Stomach (tissue), 9 donors: ENCODE data around the gene DNAJB8. TPM values are rescaled to one million over a fixed set of nuclear protein-coding genes. Genes with fewer than 3 reads are reported as not detected.

Experiments
- DNase-seq, 2 donors: peaks; one replicate each; pipeline versions ENCODE4 v3.0.0 to v3.0.0-alpha.2; 2013 to 2019
- H3K27ac ChIP-seq, 5 donors: fragments of 200-600 bp in 4 of 5; sonication (generic) in 4 of 5; one replicate each; pipeline ENCODE4 v1.5.1; 2013 to 2019; ENCODE audit warnings: mild to moderate bottlenecking in 1 of 5, moderate library complexity in 1 of 5
- H3K27me3 ChIP-seq, 3 donors: fragments of 200-600 bp; sonication (generic); one replicate each; pipeline ENCODE4 v1.5.1; 2017 to 2019; ENCODE audit warnings: mixed run types in 1 of 3
- H3K36me3 ChIP-seq, 4 donors: fragments of 200-600 bp; sonication (generic); 1 replicate in 3 of 4; 2 replicates in 1 of 4; pipeline ENCODE4 v1.5.1; 2016 to 2019
- H3K4me1 ChIP-seq, 4 donors: fragments of 200-600 bp; sonication (generic); one replicate each; pipeline ENCODE4 v1.5.1; 2016 to 2019
- H3K4me3 ChIP-seq, 4 donors: fragments of 200-600 bp; sonication (generic) in 3 of 4; one replicate each; pipeline ENCODE4 v1.5.1; 2016 to 2019; ENCODE audit warnings: mild to moderate bottlenecking in 1 of 4
- H3K9me3 ChIP-seq, 4 donors: fragments of 200-600 bp; sonication (generic); one replicate each; pipeline ENCODE4 v1.5.1; 2016 to 2019
- CTCF ChIP-seq, 7 experiments: fragments of 450-650 bp in 4 of 7; fragments of 200-600 bp in 3 of 7; sonication (generic) in 3 of 7; IDR thresholded peaks; one replicate each; pipeline ENCODE4 v1.5.1; 2016 to 2019; ENCODE audit warnings: antibody characterized with exemption in 7 of 7, control low read depth in 2 of 7, mild to moderate bottlenecking in 1 of 7
- EP300 ChIP-seq: sonication (generic); formaldehyde crosslinking; IDR thresholded peaks from one replicate; pipeline ENCODE4 v1.6.1; 2017; ENCODE audit warnings: antibody characterized with exemption
- POLR2A ChIP-seq, 4 donors: fragments of 450-650 bp; IDR thresholded peaks; one replicate each; pipeline ENCODE4 v1.6.1; 2016; ENCODE audit warnings: antibody characterized with exemption in 4 of 4, control low read depth in 2 of 4, mild to moderate bottlenecking in 1 of 4, moderate library complexity in 1 of 4
- POLR2AphosphoS5 ChIP-seq, 3 donors: sonication (generic); formaldehyde crosslinking; IDR thresholded peaks; one replicate each; pipeline ENCODE4 v1.6.1; 2016; ENCODE audit warnings: antibody characterized with exemption in 3 of 3
- WGBS, 5 donors: extraction: QIAGEN DNeasy Blood & Tissue Kit in 3 of 5; methylation state at CpG; one replicate each; pipeline versions ENCODE4 v1.1.5 to v1.1.7; 2013 to 2018; 5-methylcytosine and 5-hydroxymethylcytosine counted together
- intact Hi-C: fragments of 100-400 bp; cut with DNase I; formaldehyde crosslinking; loops from one replicate; pipeline ENCODE4 v1.15.1; 2023; ENCODE audit warnings: low total_unique reads
- polyA plus RNA-seq, 3 donors: library from polyadenylated mRNA; stranded (reverse); fragments of 200-250 nt; gene quantifications; one replicate each; pipeline ENCODE4 v1.2.3, GENCODE V29; 2013
- total RNA-seq, 5 donors: library from RNA; depleted of rRNA; stranded (reverse); fragments of >200 nt; gene quantifications; one replicate each; pipeline versions ENCODE4 v1.1.0 to v1.2.3, GENCODE V29; 2014 to 2016
- donor health status: healthy with polysubstance abuse.
- donor health status: Bipolar disorder and iron deficiency.
- donor health status: healthy.

The DNAJB8 gene
- total and polyA plus RNA-seq, 8 donors: not detected

- no peak for TF ChIP-seq CTCF (IDR thresholded peaks at IDR 0.05)
- 50 to 79% (median 58%) methylated on average over 2 of the region's 2 CpGs for WGBS, 5 donors
- Histone ChIP-seq H3K36me3 (no peaks in the 10 kb centered on the region), H3K9me3 (no peaks in the 10 kb centered on the region), H3K4me1 (peaks cover 13 to 25% (median 21%) of the 10 kb centered on the region in 4 donors), H3K4me3 (no peak overlapping the region), H3K27me3 (peaks cover 7 to 83% (median 32%) of the 10 kb centered on the region in 3 donors), H3K27ac (no peak overlapping the region)
- intact Hi-C loops: loop anchor here (10.0 kb wide), 1 partner anchor 151 kb away; no protein-coding TSS in a partner anchor
- no peak for DNase-seq
Observed at GRCh38 chr3:128433837-128434165, 32.9 kb downstream of the DNAJB8 start.

DNA sequence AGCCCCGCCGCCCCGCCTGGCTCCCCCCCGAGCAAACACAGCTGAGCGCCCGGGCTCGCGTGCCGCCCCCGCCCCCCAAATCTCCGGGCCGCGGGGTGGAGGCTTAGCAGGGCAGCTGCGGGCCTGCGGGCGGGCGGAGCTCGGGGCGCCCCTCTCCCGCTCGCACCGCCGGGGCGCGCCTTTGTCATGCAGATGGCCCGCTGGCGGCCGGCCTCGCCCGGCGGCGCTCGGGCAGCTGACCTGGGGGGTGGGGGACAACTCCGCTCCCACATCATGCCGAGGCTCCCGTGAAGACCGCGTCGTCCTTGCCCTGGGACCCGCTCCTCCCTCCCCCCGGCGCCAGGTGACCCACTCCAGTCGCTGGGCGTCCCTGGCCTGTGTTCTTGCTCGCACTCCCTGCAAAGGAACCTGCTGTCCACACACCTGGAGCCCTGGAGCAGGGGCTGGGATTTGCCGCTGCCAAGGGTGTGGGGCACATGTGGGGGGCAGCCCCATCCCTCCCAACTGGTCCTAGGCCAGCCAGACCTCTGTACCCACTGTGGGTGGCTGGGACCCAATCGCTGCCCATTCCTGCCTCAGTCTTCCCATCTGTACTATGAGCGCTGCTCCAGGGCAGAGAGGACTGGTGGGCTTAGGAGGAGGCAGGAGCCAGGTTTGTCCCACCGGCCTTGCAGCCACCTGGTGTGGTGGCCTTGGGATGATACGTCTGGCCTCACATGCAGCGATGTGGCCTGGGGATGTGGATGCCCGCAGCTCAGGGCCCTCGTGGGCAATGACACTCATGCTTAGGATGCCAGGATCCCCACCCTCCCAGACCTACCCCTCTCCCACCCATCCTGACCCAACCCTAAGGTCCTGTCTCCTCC lies 33.5 kb downstream of the DNAJB8 start:
- Histone ChIP-seq H3K4me3 (peak overlapping the region; percentile 38 to 51 (median 44)), H3K9me3 (no peaks in the 10 kb centered on the region), H3K27me3 (peaks cover 7 to 83% (median 36%) of the 10 kb centered on the region in 3 donors), H3K4me1 (peaks cover 13 to 25% (median 21%) of the 10 kb centered on the region in 4 donors), H3K27ac (no peak overlapping the region), H3K36me3 (no peaks in the 10 kb centered on the region)
- intact Hi-C loops: loop anchor here (10.0 kb wide), 1 partner anchor 152 kb away; no protein-coding TSS in a partner anchor
- DNase-seq: peak in 1 of 2 donors; percentile 69
- no peak for TF ChIP-seq EP300
- no peak for TF ChIP-seq CTCF (IDR thresholded peaks at IDR 0.05)
- TF ChIP-seq POLR2A (IDR thresholded peaks at IDR 0.05): no peak
- TF ChIP-seq POLR2AphosphoS5 (IDR thresholded peaks at IDR 0.05): no peak
- WGBS, 5 donors: 13 to 85% (median 27%) methylated on average over 6 to 53 of the region's 53 CpGs

DNA sequence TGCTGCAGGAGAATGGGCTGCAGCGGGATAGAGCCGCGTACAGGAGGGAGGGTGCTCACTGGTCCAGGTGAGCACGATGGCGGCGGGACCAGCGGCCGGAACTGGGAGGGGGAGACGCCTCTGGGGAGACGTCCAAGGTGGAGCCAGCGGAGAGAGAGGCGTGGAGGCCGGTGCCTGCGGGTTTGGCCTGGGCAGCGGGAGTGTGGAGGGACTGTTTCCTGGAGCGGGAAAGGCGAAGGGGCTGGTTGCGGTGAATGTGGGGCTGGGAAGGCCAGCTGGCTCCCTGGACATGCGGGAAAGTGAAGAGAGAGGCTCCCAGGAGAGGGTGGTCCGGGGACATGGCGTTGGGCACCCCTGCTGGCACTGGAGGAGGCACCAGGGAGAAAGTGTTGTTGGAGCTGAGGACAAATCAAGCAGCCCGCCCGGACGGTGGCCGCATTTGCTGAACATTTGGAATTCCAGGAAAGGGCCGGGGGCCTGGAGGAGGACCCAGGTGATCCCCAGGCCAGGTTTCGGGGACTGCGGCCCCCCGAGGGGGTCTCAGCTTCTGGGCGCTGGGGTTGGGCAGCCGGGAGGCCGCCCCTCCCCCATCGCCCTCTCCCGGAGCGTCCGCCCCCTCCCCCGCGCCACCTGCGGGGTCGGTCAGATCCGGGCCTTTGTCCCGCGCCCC lies 34.3 kb downstream of the DNAJB8 start:
- DNase-seq: peak; percentile 39 to 58
- peaks cover 7 to 88% (median 39%) of the 10 kb centered on the region in 3 donors for H3K27me3 ChIP-seq
- no peaks in the 10 kb centered on the region for H3K9me3 ChIP-seq
- TF ChIP-seq CTCF (IDR thresholded peaks at IDR 0.05) (no peak), POLR2AphosphoS5 (IDR thresholded peaks at IDR 0.05) (no peak), EP300 (no peak), POLR2A (IDR thresholded peaks at IDR 0.05) (no peak)
- H3K4me1 ChIP-seq: peaks cover 13 to 25% (median 21%) of the 10 kb centered on the region in 4 donors
- peak overlapping the region; percentile 38 to 51 (median 44) for H3K4me3 ChIP-seq
- H3K27ac ChIP-seq: no peak overlapping the region
- WGBS, 5 donors: 4 to 9% (median 5%) methylated on average over 24 to 43 of the region's 43 CpGs
- H3K36me3 ChIP-seq: no peaks in the 10 kb centered on the region
- intact Hi-C loops: loop anchor here (10.0 kb wide), 1 partner anchor 152 kb away; no protein-coding TSS in a partner anchor

- 68 to 72% (median 69%) methylated on average over 13 of the region's 13 CpGs for WGBS, 5 donors
Observed at GRCh38 chr3:128431803-128432300, 34.8 kb downstream of the DNAJB8 start.

More at GRCh38 chr3:128431803-128432300, 34.8 kb downstream of the DNAJB8 start:
- Histone ChIP-seq H3K27ac (no peak overlapping the region), H3K27me3 (peaks cover 7 to 91% (median 41%) of the 10 kb centered on the region in 3 donors), H3K4me3 (peak overlapping the region in 2 of 4 donors; percentile 38 to 51), H3K36me3 (no peaks in the 10 kb centered on the region), H3K4me1 (peaks cover 13 to 25% (median 21%) of the 10 kb centered on the region in 4 donors), H3K9me3 (no peaks in the 10 kb centered on the region)
- TF ChIP-seq CTCF (IDR thresholded peaks at IDR 0.05) (no peak), POLR2AphosphoS5 (IDR thresholded peaks at IDR 0.05) (no peak), EP300 (no peak), POLR2A (IDR thresholded peaks at IDR 0.05) (no peak)
- no peak for DNase-seq
- intact Hi-C loops: loop anchor here (10.0 kb wide), 1 partner anchor 153 kb away; no protein-coding TSS in a partner anchor
